H1 (cell line): ENCODE results near the gene HIVEP3. TPM values are rescaled to one million over a fixed set of nuclear protein-coding genes. Genes with fewer than 3 reads are reported as not detected.

ENCODE experiments used
- CTCF ChIA-PET: fragments of 300-600 bp; sonication (Branson Sonifier 250); formaldehyde crosslinking; loops from one replicate; lab custom pipeline; 2021; ENCODE audit not compliant: partially characterized antibody; lab: Charles Lee
- POLR2A ChIA-PET: fragments of 300-600 bp; sonication (Branson Sonifier 250); formaldehyde crosslinking; loops from one replicate; lab custom pipeline; 2021; ENCODE audit warnings: inconsistent platforms; ENCODE audit not compliant: partially characterized antibody; lab: Charles Lee
- DNase-seq, 2 experiments: peaks; one replicate each; pipeline versions ENCODE4 v3.0.0 to v3.0.0-alpha.2; 2010 to 2022; ENCODE audit warnings: low spot score in 2 of 2, low read depth in 1 of 2, mixed read lengths in 1 of 2
- FAIRE-seq: peaks from 2 replicates; lab custom pipeline; 2011; peaks lifted over from hg19 to GRCh38; lab: Jason Lieb, UNC
- H2AFZ ChIP-seq: 2 replicates; pipeline ENCODE4 v1.8.1; 2012; ENCODE audit warnings: low read length, inconsistent platforms
- H2AK5ac ChIP-seq: 2 replicates; pipeline ENCODE4 v1.6.1; 2013; ENCODE audit warnings: low read depth, low read length
- H2BK120ac ChIP-seq: replicated peaks from 2 replicates; pipeline ENCODE3; 2013; ENCODE audit warnings: low read depth, low read length, inconsistent platforms
- H2BK12ac ChIP-seq: 2 replicates; pipeline ENCODE4 v1.6.1; 2013; ENCODE audit warnings: low read depth, low read length
- H2BK15ac ChIP-seq: 2 replicates; pipeline ENCODE4 v1.6.1; 2013; ENCODE audit warnings: low read length
- H2BK20ac ChIP-seq: 2 replicates; pipeline ENCODE4 v1.6.1; 2013; ENCODE audit warnings: low read length
- H2BK5ac ChIP-seq: 2 replicates; pipeline ENCODE4 v1.6.1; 2013; ENCODE audit warnings: low read depth, low read length
- H3K14ac ChIP-seq: 2 replicates; pipeline ENCODE4 v1.6.1; 2013; ENCODE audit warnings: inconsistent platforms; ENCODE audit not compliant: insufficient read length
- H3K18ac ChIP-seq: 2 replicates; pipeline ENCODE4 v1.6.1; 2013; ENCODE audit warnings: low read length; ENCODE audit errors: extremely low read depth
- H3K23ac ChIP-seq: 2 replicates; pipeline ENCODE4 v1.6.1; 2013; ENCODE audit warnings: inconsistent platforms; ENCODE audit not compliant: insufficient read length
- H3K23me2 ChIP-seq: 2 replicates; pipeline ENCODE4 v1.6.1; 2013; ENCODE audit warnings: low read depth, low read length
- H3K27ac ChIP-seq: 2 replicates; pipeline ENCODE4 v1.6.1; 2011; ENCODE audit warnings: low read depth, low read length, inconsistent platforms
- H3K27me3 ChIP-seq, 4 experiments: replicated peaks in 1 of 4; 1 replicate in 1 of 4; 2 replicates in 3 of 4; pipeline versions ENCODE4 v1.6.1 to v1.8.1; 2011 to 2013; ENCODE audit warnings: low read length in 3 of 4, mild to moderate bottlenecking in 3 of 4, inconsistent platforms in 2 of 4, mixed read lengths in 2 of 4, moderate library complexity in 1 of 4; ENCODE audit not compliant: control insufficient read depth in 3 of 4, insufficient read depth in 3 of 4; ENCODE audit errors: extremely low read depth in 1 of 4
- H3K36me3 ChIP-seq, 4 experiments: 2 replicates each; pipeline versions ENCODE4 v1.6.1 to v1.8.1; 2011 to 2013; ENCODE audit warnings: mild to moderate bottlenecking in 4 of 4, low read length in 3 of 4, moderate library complexity in 2 of 4, control low read depth in 1 of 4, inconsistent platforms in 1 of 4; ENCODE audit not compliant: insufficient read depth in 4 of 4, control insufficient read depth in 2 of 4
- H3K4ac ChIP-seq: replicated peaks from 2 replicates; pipeline ENCODE3; 2013; ENCODE audit warnings: low read length, low read depth, mixed read lengths, inconsistent platforms; ENCODE audit not compliant: insufficient read length
- H3K4me1 ChIP-seq, 4 experiments: replicated peaks in 1 of 4; 1 replicate in 1 of 4; 2 replicates in 3 of 4; pipeline versions ENCODE4 v1.6.1 to v1.8.1; 2011 to 2013; ENCODE audit warnings: low read length in 3 of 4, inconsistent platforms in 2 of 4, mixed read lengths in 1 of 4; ENCODE audit not compliant: insufficient read depth in 4 of 4, control insufficient read depth in 3 of 4
- H3K4me2 ChIP-seq, 2 experiments: 2 replicates each; pipeline versions ENCODE4 v1.6.1 to v1.8.1; 2011 to 2013; ENCODE audit warnings: low read depth in 2 of 2, low read length in 2 of 2, control low read depth in 1 of 2, inconsistent platforms in 1 of 2, mild to moderate bottlenecking in 1 of 2; ENCODE audit not compliant: insufficient read depth in 1 of 2
- H3K4me3 ChIP-seq, 4 experiments: fragments of 200-600, 300-600 bp in 1 of 4; sonication (generic), shearing (Covaris generic), sonication (Bioruptor Twin) in 1 of 4; 2 replicates each; pipeline versions ENCODE4 v1.5.1 to v1.8.1; 2011 to 2016; ENCODE audit warnings: low read length in 4 of 4, low read depth in 3 of 4, control low read depth in 2 of 4, inconsistent platforms in 2 of 4, mild to moderate bottlenecking in 2 of 4, mixed read lengths in 1 of 4, moderate library complexity in 1 of 4; ENCODE audit not compliant: insufficient read depth in 2 of 4; ENCODE audit errors: extremely low read depth in 1 of 4
- H3K56ac ChIP-seq: replicated peaks from 2 replicates; pipeline ENCODE3; 2013; ENCODE audit warnings: low read depth, mild to moderate bottlenecking, mixed read lengths, low read length, inconsistent platforms; ENCODE audit not compliant: insufficient read length
- H3K79me1 ChIP-seq: 2 replicates; pipeline ENCODE4 v1.6.1; 2013; ENCODE audit warnings: low read depth, low read length, control low read depth
- H3K79me2 ChIP-seq, 2 experiments: 2 replicates each; pipeline versions ENCODE4 v1.6.1 to v1.8.1; 2012 to 2013; ENCODE audit warnings: low read length in 2 of 2, mild to moderate bottlenecking in 2 of 2, inconsistent platforms in 1 of 2; ENCODE audit not compliant: insufficient read depth in 2 of 2, control insufficient read depth in 1 of 2
- H3K9ac ChIP-seq, 4 experiments: replicated peaks in 1 of 4; 1 replicate in 1 of 4; 2 replicates in 3 of 4; pipeline versions ENCODE4 v1.6.1 to v1.8.1; 2011 to 2013; ENCODE audit warnings: low read depth in 3 of 4, low read length in 3 of 4, control low read depth in 2 of 4, mild to moderate bottlenecking in 2 of 4, moderate library complexity in 2 of 4, inconsistent platforms in 1 of 4; ENCODE audit errors: extremely low read depth in 1 of 4
- H3K9me3 ChIP-seq, 2 experiments: 2 replicates each; pipeline versions ENCODE4 v1.6.1 to v1.8.1; 2012 to 2013; ENCODE audit warnings: mild to moderate bottlenecking in 2 of 2, moderate library complexity in 2 of 2, control low read depth in 1 of 2, inconsistent platforms in 1 of 2, low read depth in 1 of 2, low read length in 1 of 2, mixed read lengths in 1 of 2; ENCODE audit not compliant: insufficient read depth in 2 of 2
- H4K20me1 ChIP-seq, 2 experiments: replicated peaks in 1 of 2; 2 replicates each; pipeline versions ENCODE3 to v1.8.1; 2011 to 2013; ENCODE audit warnings: inconsistent platforms in 2 of 2, low read length in 2 of 2, mild to moderate bottlenecking in 1 of 2; ENCODE audit not compliant: insufficient read depth in 2 of 2, control insufficient read depth in 1 of 2
- H4K5ac ChIP-seq: 2 replicates; pipeline ENCODE4 v1.6.1; 2013; ENCODE audit warnings: low read length, low read depth, mixed read lengths, inconsistent platforms; ENCODE audit not compliant: insufficient read length
- H4K8ac ChIP-seq: 2 replicates; pipeline ENCODE4 v1.8.0; 2013; ENCODE audit warnings: mild to moderate bottlenecking, moderate library complexity, low read length, inconsistent platforms; ENCODE audit not compliant: insufficient read depth; ENCODE audit errors: extremely low read depth
- H4K91ac ChIP-seq: replicated peaks from 2 replicates; pipeline ENCODE3; 2013; ENCODE audit warnings: low read length, mixed read lengths, inconsistent platforms; ENCODE audit not compliant: insufficient read length
- ASH2L ChIP-seq: fragments of 200-600, 300-600 bp; sonication (generic); IDR thresholded peaks from one replicate; pipeline ENCODE4 v1.7.1; 2017; ENCODE audit warnings: low read length
- BCL11A ChIP-seq, 2 experiments: IDR thresholded peaks; one replicate each; pipeline ENCODE4 v1.6.1; 2011; ENCODE audit warnings: low read depth in 2 of 2, low read length in 2 of 2, mild to moderate bottlenecking in 2 of 2
- CHD2 ChIP-seq: IDR thresholded peaks from 2 replicates; pipeline ENCODE4 v1.6.1; 2012; ENCODE audit warnings: low read length, improper control_type of control experiment
- CREB1 ChIP-seq: IDR thresholded peaks from 2 replicates; pipeline ENCODE4 v1.6.1; 2012; ENCODE audit warnings: inconsistent platforms
- CTBP2 ChIP-seq: IDR thresholded peaks from 2 replicates; pipeline ENCODE4 v1.7.0; 2011; ENCODE audit warnings: borderline replicate concordance, mild to moderate bottlenecking, moderate library complexity, mixed read lengths, low read length; ENCODE audit not compliant: insufficient read depth, insufficient read length
- GABPA ChIP-seq: IDR thresholded peaks from 2 replicates; pipeline ENCODE4 v1.6.1; 2011; ENCODE audit warnings: mild to moderate bottlenecking, low read length, moderate library complexity, borderline replicate concordance; ENCODE audit not compliant: insufficient read depth
- HDAC6 ChIP-seq: IDR thresholded peaks from one replicate; pipeline ENCODE4 v1.7.1; 2012; ENCODE audit warnings: low read depth, mild to moderate bottlenecking, inconsistent platforms, low read length, moderate library complexity
- KDM4A ChIP-seq: IDR thresholded peaks from one replicate; pipeline ENCODE4 v1.7.1; 2012; ENCODE audit warnings: low read depth, mild to moderate bottlenecking, moderate library complexity, low read length, inconsistent platforms; ENCODE audit not compliant: severe bottlenecking
- RAD21 ChIP-seq, 2 experiments: IDR thresholded peaks in 1 of 2; conservative IDR thresholded peaks in 1 of 2; 2 replicates each; pipeline ENCODE4 v1.6.1; 2011; ENCODE audit warnings: low read depth in 2 of 2, low read length in 2 of 2, improper control_type of control experiment in 1 of 2, inconsistent platforms in 1 of 2, mild to moderate bottlenecking in 1 of 2, moderate library complexity in 1 of 2
- SIN3A ChIP-seq, 2 experiments: IDR thresholded peaks in 1 of 2; conservative IDR thresholded peaks in 1 of 2; 2 replicates each; pipeline ENCODE4 v1.6.1; 2011 to 2012; ENCODE audit warnings: low read length in 2 of 2, improper control_type of control experiment in 1 of 2, low read depth in 1 of 2, mild to moderate bottlenecking in 1 of 2
- TEAD4 ChIP-seq: IDR thresholded peaks from 2 replicates; pipeline ENCODE4 v1.6.1; 2012; ENCODE audit warnings: low read depth, low read length, inconsistent platforms, mixed read lengths
- WGBS, 2 experiments: shearing (Covaris generic) in 1 of 2; methylation state at CpG; one replicate each; pipeline versions ENCODE4 v1.1.6 to v1.1.7; 2013 to 2015; ENCODE audit warnings: low lambda C conversion rate in 2 of 2, mixed read lengths in 2 of 2, inconsistent platforms in 1 of 2, low coverage in 1 of 2, missing lambda C conversion rate in 1 of 2; ENCODE audit not compliant: insufficient replicate concordance in 2 of 2, insufficient coverage in 1 of 2, insufficient read length in 1 of 2; ENCODE audit errors: extremely low coverage in 1 of 2, missing lambda C conversion rate in 1 of 2; 5-methylcytosine and 5-hydroxymethylcytosine counted together
- polyA plus RNA-seq, 7 experiments: library from polyadenylated mRNA; depleted of rRNA in 3 of 7; stranded (reverse) in 5 of 7; unstranded in 2 of 7; fragments of >200 nt in 5 of 7; fragments of 200-250 nt in 2 of 7; gene quantifications; 1 replicate in 5 of 7; 2 replicates in 1 of 7; 4 replicates in 1 of 7; pipeline versions ENCODE4 v1.2.1 to v1.2.3, GENCODE V29; 2011 to 2013; ENCODE audit warnings: missing spikeins in 2 of 7, mixed read lengths in 2 of 7
- total RNA-seq: library from RNA; stranded (reverse); fragmentation: NEBNext Ultra II Directional; extraction: Animal tissue kit (Norgen Biotek cat#: 25700); gene quantifications from 2 replicates; pipeline ENCODE4 v1.2.1, GENCODE V29; 2021
- TF ChIP-seq, protein P1 (sequence below): IDR thresholded peaks from 2 replicates; pipeline ENCODE4 v1.6.1; 2012; ENCODE audit warnings: inconsistent platforms

The HIVEP3 gene
- total and polyA plus RNA-seq, 2 of the 8 experiments (the other 6 are each of a cell fraction or from before 2014, with no cell fraction given) = 0.24 to 0.69 TPM

- H3K36me3 ChIP-seq = no peaks in the 10 kb centered on the region
- no peak overlapping the region for H3K23ac ChIP-seq
- H3K23me2 ChIP-seq = peaks cover 7% of the 10 kb centered on the region; the same call in 1 of the 2 replicates
- peak overlapping the region; percentile 86; the same call in 1 of the 2 replicates for H2AK5ac ChIP-seq
- peaks cover 0 to 2% (median 0%) of the 10 kb centered on the region in 4 experiments; a peak in 2 of 7 replicates for H3K27me3 ChIP-seq
- 73% methylated on average over 5 of the region's 5 CpGs; no CpG with 5 or more reads in 1 of the 2 experiments for WGBS, 2 experiments
- no peak overlapping the region for H2BK120ac ChIP-seq
- ChIA-PET CTCF (interaction anchor here (0.8 to 14.9 kb wide), 9 partner anchors 10 to 222 kb away, joined by 3 to 205 read pairs (median 6); no protein-coding TSS in a partner anchor), POLR2A (interaction anchor here (0.9 to 2.5 kb wide), 4 partner anchors 9 to 11 kb away, joined by 3 to 21 read pairs (median 4); no protein-coding TSS in a partner anchor)
- peak overlapping the region; percentile 14 for H4K91ac ChIP-seq
- H2BK20ac ChIP-seq = peak overlapping the region; percentile 90; the same call in 1 of the 2 replicates
- no peak overlapping the region for H3K56ac ChIP-seq
- H3K4me1 ChIP-seq = peaks cover 13 to 31% (median 24%) of the 10 kb centered on the region in 4 experiments
- H2AFZ ChIP-seq = no peak overlapping the region
- no peak overlapping the region for H3K9ac ChIP-seq
- H3K79me2 ChIP-seq = no peaks in the 10 kb centered on the region
- H3K4me3 ChIP-seq = no peak overlapping the region
- H3K9me3 ChIP-seq = no peaks in the 10 kb centered on the region
- no peak overlapping the region for H3K14ac ChIP-seq
- H4K5ac ChIP-seq = no peak overlapping the region
- peaks cover 0 to 1% of the 10 kb centered on the region in 2 experiments for H4K20me1 ChIP-seq
- peak overlapping the region; percentile 15; the same call in 1 of the 2 replicates for H2BK5ac ChIP-seq
- H3K4me2 ChIP-seq = peak overlapping the region in 1 of 2 experiments; percentile 66; a peak in 1 of 4 replicates
- no peaks in the 10 kb centered on the region for H3K79me1 ChIP-seq
- no peak overlapping the region for H3K27ac ChIP-seq
- peak overlapping the region; percentile 91; the same call in 1 of the 2 replicates for H2BK12ac ChIP-seq
- peak overlapping the region; percentile 95 for H2BK15ac ChIP-seq
- H3K18ac ChIP-seq = peak overlapping the region; percentile 2
- DNase-seq (no peak), FAIRE-seq (no peak)
- H4K8ac ChIP-seq = no peak overlapping the region
- H3K4ac ChIP-seq = no peak overlapping the region
- TF ChIP-seq TEAD4 (no peak), ASH2L (no peak), HDAC6 (no peak), CHD2 (no peak), CREB1 (no peak), RAD21 (IDR thresholded peaks at IDR 0.05 in 1 of 2, conservative IDR thresholded peaks at IDR 0.05 in 1 of 2; ENCODE audit: low read depth in 2 of 2, low read length in 2 of 2) (no peak), SIN3A (conservative IDR thresholded peaks at IDR 0.05 in 1 of 2, IDR thresholded peaks at IDR 0.05 in 1 of 2; ENCODE audit: low read depth in 1 of 2, low read length in 2 of 2) (no peak), BCL11A (IDR thresholded peaks at IDR 0.05; ENCODE audit: low read depth in 2 of 2, low read length in 2 of 2) (no peak), KDM4A (no peak), CTBP2 (no peak), GABPA (no peak)
- TF ChIP-seq, protein P1, sequence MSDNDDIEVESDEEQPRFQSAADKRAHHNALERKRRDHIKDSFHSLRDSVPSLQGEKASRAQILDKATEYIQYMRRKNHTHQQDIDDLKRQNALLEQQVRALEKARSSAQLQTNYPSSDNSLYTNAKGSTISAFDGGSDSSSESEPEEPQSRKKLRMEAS = no peak
Observed at GRCh38 chr1:41485605-41486004, 433.1 kb downstream of the HIVEP3 start.
